Tibial nerve (tissue), 4 donors: Measurements from ENCODE around the gene MYH11. TPM values are rescaled to one million over a fixed set of nuclear protein-coding genes. Genes with fewer than 3 reads are reported as not detected.

ENCODE experiments used
- DNase-seq, 2 donors: peaks; one replicate each; pipeline ENCODE4 v3.0.0-alpha.2; 2019; ENCODE audit warnings: low spot score in 2 of 2
- H3K27ac ChIP-seq, 4 donors: fragments of 200-600 bp; sonication (generic) in 3 of 4; one replicate each; pipeline ENCODE4 v1.5.1; 2017 to 2019; ENCODE audit warnings: mild to moderate bottlenecking in 1 of 4
- H3K27me3 ChIP-seq, 2 donors: fragments of 200-600 bp; sonication (generic) in 1 of 2; one replicate each; pipeline versions ENCODE4 v1.5.1 to v1.6.0; 2017 to 2019
- H3K36me3 ChIP-seq, 3 donors: fragments of 200-600 bp; sonication (generic); one replicate each; pipeline ENCODE4 v1.5.1; 2018 to 2019
- H3K4me1 ChIP-seq, 4 donors: fragments of 200-600 bp; sonication (generic) in 3 of 4; one replicate each; pipeline ENCODE4 v1.5.1; 2017 to 2019
- H3K4me3 ChIP-seq, 4 donors: fragments of 200-600 bp; sonication (generic) in 3 of 4; one replicate each; pipeline ENCODE4 v1.5.1; 2017 to 2019; ENCODE audit warnings: mild to moderate bottlenecking in 1 of 4, moderate library complexity in 1 of 4
- H3K9me3 ChIP-seq, 4 donors: fragments of 200-600 bp; sonication (generic) in 3 of 4; one replicate each; pipeline ENCODE4 v1.5.1; 2017 to 2019
- CTCF ChIP-seq, 5 experiments: fragments of 200-600 bp in 3 of 5; fragments of 450-650 bp in 2 of 5; sonication (generic) in 3 of 5; IDR thresholded peaks; one replicate each; pipeline ENCODE4 v1.5.1; 2016 to 2019; ENCODE audit warnings: antibody characterized with exemption in 5 of 5, mild to moderate bottlenecking in 3 of 5, moderate library complexity in 2 of 5
- EP300 ChIP-seq, 2 donors: sonication (generic); formaldehyde crosslinking; IDR thresholded peaks; one replicate each; pipeline ENCODE4 v1.6.1; 2017; ENCODE audit warnings: antibody characterized with exemption in 2 of 2, mild to moderate bottlenecking in 1 of 2
- POLR2A ChIP-seq, 2 donors: fragments of 450-650 bp; IDR thresholded peaks; one replicate each; pipeline ENCODE4 v1.6.1; 2017; ENCODE audit warnings: antibody characterized with exemption in 2 of 2, mild to moderate bottlenecking in 2 of 2, moderate library complexity in 2 of 2
- WGBS, 2 donors: methylation state at CpG; one replicate each; pipeline ENCODE4 v1.1.5; 2018; 5-methylcytosine and 5-hydroxymethylcytosine counted together
- total RNA-seq, 4 donors: library from RNA; depleted of rRNA; stranded (reverse); fragments of >200 nt; gene quantifications; one replicate each; pipeline ENCODE4 v1.1.0, GENCODE V29; 2016

MYH11 gene
- total RNA-seq, 4 donors from 2014 or later, result 33.7 to 90.9 (median 71.8) TPM

GRCh38 chr16:15891508-15891907 is 34.7 kb upstream of the MYH11 start:
- Histone ChIP-seq H3K27me3 (no peaks in the 10 kb centered on the region), H3K4me1 (peaks cover 0 to 20% (median 12%) of the 10 kb centered on the region in 4 donors), H3K36me3 (no peaks in the 10 kb centered on the region), H3K4me3 (no peak overlapping the region), H3K9me3 (no peaks in the 10 kb centered on the region), H3K27ac (no peak overlapping the region)
- DNase-seq, result no peak
- no peak for TF ChIP-seq CTCF (IDR thresholded peaks at IDR 0.05)
- no peak for TF ChIP-seq EP300 (IDR thresholded peaks at IDR 0.05)
- no peak for TF ChIP-seq POLR2A (IDR thresholded peaks at IDR 0.05)
- 80 to 94% methylated on average over 3 of the region's 3 CpGs for WGBS, 2 donors

- peak; percentile 99 to 100 for DNase-seq
- peaks cover 0 to 5% (median 0%) of the 10 kb centered on the region in 3 donors for H3K36me3 ChIP-seq
- H3K27me3 ChIP-seq, result no peaks in the 10 kb centered on the region
- peak within 1 kb of the TSS; percentile 44 to 96 (median 91) for H3K27ac ChIP-seq
- 0 to 1% methylated on average over 41 of the region's 41 CpGs for WGBS, 2 donors
- H3K9me3 ChIP-seq, result no peaks in the 10 kb centered on the region
- peak; percentile 77 to 79 for TF ChIP-seq EP300 (IDR thresholded peaks at IDR 0.05)
- peak; percentile 56 to 72 for TF ChIP-seq POLR2A (IDR thresholded peaks at IDR 0.05)
- TF ChIP-seq CTCF (IDR thresholded peaks at IDR 0.05), result peak in 4 of 5 experiments; percentile 19 to 82 (median 48)
- H3K4me3 ChIP-seq, result peak within 1 kb of the TSS; percentile 70 to 97 (median 93)
- H3K4me1 ChIP-seq, result peaks cover 0 to 31% (median 12%) of the 10 kb centered on the region in 4 donors
Measured at GRCh38 chr16:15888072-15888976, 31.5 kb upstream of the MYH11 start, which contains the start of gene CEP20. Gene CEP20 (minus strand): TSS chr16:15888603. CDS start chr16:15888585, 18 bp downstream.

- H3K27ac ChIP-seq, result no peak overlapping the region
- H3K27me3 ChIP-seq, result no peaks in the 10 kb centered on the region
- peak overlapping the region in 3 of 4 donors; percentile 90 to 97 (median 96) for H3K4me3 ChIP-seq
- 82 to 90% methylated on average over 4 of the region's 4 CpGs for WGBS, 2 donors
- peaks cover 0 to 16% (median 1%) of the 10 kb centered on the region in 3 donors for H3K36me3 ChIP-seq
- no peak for DNase-seq
- H3K4me1 ChIP-seq, result peaks cover 0 to 31% (median 12%) of the 10 kb centered on the region in 4 donors
- H3K9me3 ChIP-seq, result no peaks in the 10 kb centered on the region
- TF ChIP-seq CTCF (IDR thresholded peaks at IDR 0.05) (no peak), POLR2A (IDR thresholded peaks at IDR 0.05) (no peak), EP300 (IDR thresholded peaks at IDR 0.05) (no peak)
Measured at GRCh38 chr16:15887283-15887682, 30.5 kb upstream of the MYH11 start.

- H3K27me3 ChIP-seq, result no peaks in the 10 kb centered on the region
- H3K36me3 ChIP-seq, result peaks cover 0 to 26% (median 7%) of the 10 kb centered on the region in 3 donors
- H3K4me1 ChIP-seq, result peaks cover 0 to 31% (median 12%) of the 10 kb centered on the region in 4 donors
- H3K9me3 ChIP-seq, result no peaks in the 10 kb centered on the region
- WGBS, 2 donors, result 34 to 62% methylated on average over 1 of the region's 1 CpG
- no peak overlapping the region for H3K27ac ChIP-seq
- no peak for TF ChIP-seq CTCF (IDR thresholded peaks at IDR 0.05)
- no peak for TF ChIP-seq POLR2A (IDR thresholded peaks at IDR 0.05)
- TF ChIP-seq EP300 (IDR thresholded peaks at IDR 0.05), result no peak
- DNase-seq, result no peak
- no peak overlapping the region for H3K4me3 ChIP-seq
Measured at GRCh38 chr16:15886078-15886477, 29.2 kb upstream of the MYH11 start.

- DNase-seq, result no peak
- Histone ChIP-seq H3K4me3 (no peak overlapping the region), H3K27me3 (no peaks in the 10 kb centered on the region), H3K36me3 (peaks cover 0 to 26% (median 7%) of the 10 kb centered on the region in 3 donors), H3K9me3 (no peaks in the 10 kb centered on the region), H3K27ac (no peak overlapping the region), H3K4me1 (peaks cover 0 to 31% (median 12%) of the 10 kb centered on the region in 4 donors)
- TF ChIP-seq POLR2A (IDR thresholded peaks at IDR 0.05), result no peak
- TF ChIP-seq EP300 (IDR thresholded peaks at IDR 0.05), result no peak
- TF ChIP-seq CTCF (IDR thresholded peaks at IDR 0.05), result no peak
- 90 to 91% methylated on average over 5 of the region's 5 CpGs for WGBS, 2 donors
Measured at GRCh38 chr16:15885560-15886001, 28.8 kb upstream of the MYH11 start.
